CD4-positive, alpha-beta T cell treated with Interleukin-2 at 100 ng/mL for 4 hours (primary cell): Measurements from ENCODE around the gene HCN1.

Experiments used
- DNase-seq: peaks from one replicate; pipeline ENCODE4 v3.0.0-alpha.2; 2020; ENCODE audit warnings: low spot score

The HCN1 gene

GRCh38 chr5:45281081-45281480 is 415.1 kb downstream of the HCN1 start:
- no peak for DNase-seq

GRCh38 chr5:45279109-45279508 is 417.1 kb downstream of the HCN1 start:
- DNase-seq, result no peak

GRCh38 chr5:45277860-45278259 is 418.3 kb downstream of the HCN1 start:
- no peak for DNase-seq

GRCh38 chr5:45274241-45274640 is 421.9 kb downstream of the HCN1 start:
- DNase-seq, result no peak

- no peak for DNase-seq
Observed at GRCh38 chr5:45271626-45272025, 424.6 kb downstream of the HCN1 start.

- no peak for DNase-seq
Observed at GRCh38 chr5:45264447-45264846, 431.7 kb downstream of the HCN1 start.

GRCh38 chr5:45262061-45262590 is 434.1 kb downstream of the HCN1 start:
- DNase-seq, result no peak

GRCh38 chr5:45261125-45261524 is 435.1 kb downstream of the HCN1 start:
- DNase-seq, result no peak

GRCh38 chr5:45260292-45260691 is 435.9 kb downstream of the HCN1 start:
- no peak for DNase-seq

GRCh38 chr5:45252978-45253377 is 443.2 kb downstream of the HCN1 start:
- DNase-seq, result no peak

GRCh38 chr5:45252541-45252940 is 443.6 kb downstream of the HCN1 start:
- no peak for DNase-seq

- no peak for DNase-seq
Observed at GRCh38 chr5:45225571-45226031, 470.6 kb downstream of the HCN1 start.

- DNase-seq, result no peak
Observed at GRCh38 chr5:45205403-45205961, 490.7 kb downstream of the HCN1 start.
